Effector memory CD8-positive, alpha-beta T cell (primary cell): ENCODE results near the gene NHSL1.

ENCODE experiments used
- ATAC-seq: fragments of 150-1000 bp; cut with Tn5 transposase; replicated peaks from 2 replicates; pipeline ENCODE4 v1.10.0; 2021; ENCODE audit warnings: mild to moderate bottlenecking, moderate library complexity
- DNase-seq, 3 experiments: peaks; one replicate each; pipeline ENCODE4 v3.0.0; 2021
- H3K27ac Mint-ChIP-seq, 2 donors: one replicate each; pipeline ENCODE4 v1.8.0; 2022; ENCODE audit warnings: mild to moderate bottlenecking in 2 of 2, mixed read lengths in 2 of 2, moderate library complexity in 2 of 2
- H3K27me3 Mint-ChIP-seq, 2 donors: one replicate each; pipeline ENCODE4 v1.8.0; 2022; ENCODE audit warnings: mixed read lengths in 2 of 2
- H3K36me3 Mint-ChIP-seq: one replicate; pipeline ENCODE4 v1.8.0; 2022; ENCODE audit warnings: mild to moderate bottlenecking, moderate library complexity, mixed read lengths; ENCODE audit not compliant: insufficient read depth
- H3K4me1 Mint-ChIP-seq, 2 donors: one replicate each; pipeline ENCODE4 v1.8.0; 2022; ENCODE audit warnings: low read depth in 2 of 2, mixed read lengths in 2 of 2
- H3K4me3 Mint-ChIP-seq, 2 donors: one replicate each; pipeline ENCODE4 v1.8.0; 2022; ENCODE audit warnings: mild to moderate bottlenecking in 2 of 2, mixed read lengths in 2 of 2, moderate library complexity in 2 of 2
- H3K9me3 Mint-ChIP-seq, 2 donors: one replicate each; pipeline ENCODE4 v1.8.0; 2022; ENCODE audit warnings: mixed read lengths in 2 of 2

Gene NHSL1

DNA sequence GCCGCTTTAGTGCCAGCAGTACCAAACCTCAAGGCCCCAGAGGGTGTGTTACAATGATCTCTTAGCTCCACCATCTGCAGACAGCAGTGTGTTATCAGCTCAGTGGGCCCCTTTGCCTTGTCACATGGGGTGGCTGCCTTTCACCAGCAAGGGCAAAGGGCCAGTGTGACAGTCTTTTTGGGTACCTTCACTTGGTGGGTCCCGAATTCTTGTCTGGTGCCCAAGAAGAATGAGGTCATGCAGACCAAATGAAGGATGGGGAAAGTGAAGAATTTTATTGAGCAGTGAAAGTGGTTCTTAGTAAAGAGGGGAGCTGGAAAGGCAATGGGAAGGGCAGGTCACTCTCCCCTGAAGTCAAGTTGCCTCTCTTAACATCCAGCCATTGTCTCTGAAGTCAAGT lies 124.5 kb downstream of the NHSL1 start:
- Mint-ChIP-seq H3K4me3 (no peak overlapping the region), H3K4me1 (no peaks in the 10 kb centered on the region), H3K27me3 (peaks cover 0 to 5% of the 10 kb centered on the region in 2 donors), H3K36me3 (no peaks in the 10 kb centered on the region), H3K9me3 (no peaks in the 10 kb centered on the region), H3K27ac (no peak overlapping the region)
- ATAC-seq (no peak), DNase-seq (no peak)

GRCh38 chr6:138374230-138374629 lies 125.1 kb downstream of the NHSL1 start:
- Mint-ChIP-seq H3K9me3 (no peaks in the 10 kb centered on the region), H3K4me1 (no peaks in the 10 kb centered on the region), H3K27ac (no peak overlapping the region), H3K27me3 (peaks cover 0 to 5% of the 10 kb centered on the region in 2 donors), H3K36me3 (no peaks in the 10 kb centered on the region), H3K4me3 (no peak overlapping the region)
- no peak for DNase-seq
- ATAC-seq, result no peak

GRCh38 chr6:138372711-138373463 lies 126.4 kb downstream of the NHSL1 start:
- Mint-ChIP-seq H3K9me3 (no peaks in the 10 kb centered on the region), H3K36me3 (no peaks in the 10 kb centered on the region), H3K27me3 (peaks cover 0 to 12% of the 10 kb centered on the region in 2 donors), H3K4me1 (no peaks in the 10 kb centered on the region), H3K27ac (no peak overlapping the region), H3K4me3 (no peak overlapping the region)
- peak; percentile 29 for ATAC-seq
- DNase-seq, result no peak
